GM23248 (cell line): ENCODE measurements around the gene HOXB6. TPM values are rescaled to one million over a fixed set of nuclear protein-coding genes. Genes with fewer than 3 reads are reported as not detected.

Experiments used
- DNase-seq: peaks from one replicate; pipeline ENCODE4 v3.0.0-alpha.2; 2015
- H2AFZ ChIP-seq: fragments of 200-600 bp; sonication (generic); 2 replicates; pipeline ENCODE4 v1.6.1; 2016; ENCODE audit warnings: antibody characterized with exemption
- H3F3A ChIP-seq: fragments of 200-600 bp; sonication (generic); 2 replicates; pipeline ENCODE4 v1.6.1; 2016; ENCODE audit warnings: mild to moderate bottlenecking, antibody characterized with exemption, mixed run types; ENCODE audit not compliant: insufficient read depth
- H3K27ac ChIP-seq: fragments of 200-600 bp; sonication (generic); 2 replicates; pipeline ENCODE4 v1.5.1; 2016; ENCODE audit warnings: mild to moderate bottlenecking
- H3K27me3 ChIP-seq: fragments of 200-600 bp; sonication (generic); replicated peaks from 2 replicates; pipeline ENCODE4 v1.6.1; 2016; ENCODE audit warnings: mild to moderate bottlenecking; ENCODE audit not compliant: insufficient read depth
- H3K36me3 ChIP-seq: fragments of 200-600 bp; sonication (generic); 2 replicates; pipeline ENCODE4 v1.6.1; 2016; ENCODE audit warnings: low read depth, mild to moderate bottlenecking
- H3K4me1 ChIP-seq: fragments of 200-600 bp; sonication (generic); 2 replicates; pipeline ENCODE4 v1.6.1; 2016; ENCODE audit warnings: mild to moderate bottlenecking; ENCODE audit not compliant: insufficient read depth
- H3K4me2 ChIP-seq: fragments of 200-600 bp; sonication (generic); one replicate; pipeline ENCODE4 v1.6.1; 2016; ENCODE audit warnings: mild to moderate bottlenecking; ENCODE audit not compliant: unreplicated experiment
- H3K4me3 ChIP-seq: fragments of 200-600 bp; sonication (generic); 2 replicates; pipeline ENCODE4 v1.5.1; 2016; ENCODE audit warnings: mild to moderate bottlenecking
- H3K79me2 ChIP-seq: fragments of 200-600 bp; sonication (generic); 2 replicates; pipeline ENCODE4 v1.6.1; 2016; ENCODE audit warnings: mild to moderate bottlenecking; ENCODE audit not compliant: insufficient read depth
- H3K9ac ChIP-seq: fragments of 200-600 bp; sonication (generic); 2 replicates; pipeline ENCODE4 v1.6.1; 2016; ENCODE audit warnings: mild to moderate bottlenecking
- H3K9me2 ChIP-seq: fragments of 200-600 bp; sonication (generic); 2 replicates; pipeline ENCODE4 v1.6.1; 2016; ENCODE audit warnings: mixed run types, mild to moderate bottlenecking, moderate library complexity; ENCODE audit not compliant: insufficient read depth
- H3K9me3 ChIP-seq: fragments of 200-600 bp; sonication (generic); one replicate; pipeline ENCODE4 v1.6.1; 2017; ENCODE audit warnings: low read depth
- H4K20me1 ChIP-seq: fragments of 200-600 bp; sonication (generic); 2 replicates; pipeline ENCODE4 v1.6.0; 2016; ENCODE audit not compliant: insufficient read depth
- EZH2 ChIP-seq: fragments of 200-600 bp; sonication (generic); IDR thresholded peaks from 2 replicates; pipeline ENCODE4 v1.6.1; 2018; ENCODE audit warnings: antibody characterized with exemption, mild to moderate bottlenecking; ENCODE audit not compliant: insufficient read depth, poor library complexity, severe bottlenecking
- EZH2phosphoT487 ChIP-seq: fragments of 200-600 bp; sonication (generic); IDR thresholded peaks from 2 replicates; pipeline ENCODE4 v1.6.1; 2018; ENCODE audit warnings: antibody characterized with exemption, moderate library complexity, mild to moderate bottlenecking, low read depth; ENCODE audit not compliant: insufficient read depth
- WGBS, 2 experiments: methylation state at CpG; one replicate each; pipeline ENCODE4 v1.1.6; 2015 to 2017; ENCODE audit warnings: low lambda C conversion rate in 2 of 2, low coverage in 1 of 2; ENCODE audit errors: missing lambda C conversion rate in 2 of 2; 5-methylcytosine and 5-hydroxymethylcytosine counted together
- in situ Hi-C: fragments of 300-500 bp; cut with MboI; formaldehyde crosslinking; loops from 2 replicates; pipeline ENCODE4 v1.15.0; 2020
- polyA plus RNA-seq: library from polyadenylated mRNA; unstranded; fragments of >200 nt; fragmentation: Nextera tagmentation; extraction: Ambion mirVana; gene quantifications from 2 replicates; pipeline ENCODE4 v1.2.1, GENCODE V29; 2016
- total RNA-seq: library from RNA; depleted of rRNA; stranded (reverse); fragments of >200 nt; shearing (Covaris generic); gene quantifications from 2 replicates; pipeline ENCODE4 v1.2.3, GENCODE V29; 2014

HOXB6 gene
- total and polyA plus RNA-seq, 2 experiments from 2014 or later, result 6.2 to 7.5 TPM

- Histone ChIP-seq H4K20me1 (no peaks in the 10 kb centered on the region), H3K79me2 (no peaks in the 10 kb centered on the region), H3K9me3 (no peaks in the 10 kb centered on the region), H2AFZ (no peak overlapping the region), H3F3A (peaks cover 3% of the 10 kb centered on the region; the same call in 1 of the 2 replicates), H3K9ac (no peak overlapping the region), H3K4me3 (no peak overlapping the region), H3K27me3 (peaks cover 97% of the 10 kb centered on the region), H3K9me2 (no peaks in the 10 kb centered on the region), H3K27ac (no peak overlapping the region), H3K36me3 (no peaks in the 10 kb centered on the region), H3K4me2 (no peak overlapping the region), H3K4me1 (no peaks in the 10 kb centered on the region)
- 22 to 30% methylated on average over 7 of the region's 7 CpGs for WGBS, 2 experiments
- in situ Hi-C loops, result no loop called here
- DNase-seq, result no peak
- TF ChIP-seq EZH2, result peak; percentile 67
- peak; percentile 51; the same call in 1 of the 2 replicates for TF ChIP-seq EZH2phosphoT487
Measured at GRCh38 chr17:48631693-48632578, 27.1 kb upstream of the HOXB6 start.

- no peaks in the 10 kb centered on the region for H3K79me2 ChIP-seq
- no peak for DNase-seq
- H4K20me1 ChIP-seq, result no peaks in the 10 kb centered on the region
- WGBS, 2 experiments, result 16 to 17% methylated on average over 15 of the region's 15 CpGs
- TF ChIP-seq EZH2, result no peak
- TF ChIP-seq EZH2phosphoT487, result no peak
- no peaks in the 10 kb centered on the region for H3K4me1 ChIP-seq
- no peak overlapping the region for H3K4me3 ChIP-seq
- no peaks in the 10 kb centered on the region for H3K9me3 ChIP-seq
- H3K9ac ChIP-seq, result no peak overlapping the region
- no peak overlapping the region for H3K27ac ChIP-seq
- no peaks in the 10 kb centered on the region for H3F3A ChIP-seq
- no peaks in the 10 kb centered on the region for H3K9me2 ChIP-seq
- in situ Hi-C loops, result no loop called here
- no peak overlapping the region for H3K4me2 ChIP-seq
- H3K27me3 ChIP-seq, result peaks cover 98% of the 10 kb centered on the region
- no peak overlapping the region for H2AFZ ChIP-seq
- no peaks in the 10 kb centered on the region for H3K36me3 ChIP-seq
Measured at GRCh38 chr17:48630925-48631692, 26.3 kb upstream of the HOXB6 start.

- no peaks in the 10 kb centered on the region for H3K9me3 ChIP-seq
- no peak overlapping the region for H3K27ac ChIP-seq
- no peak for DNase-seq
- 11 to 14% methylated on average over 15 of the region's 15 CpGs for WGBS, 2 experiments
- H3K79me2 ChIP-seq, result no peaks in the 10 kb centered on the region
- H3K9ac ChIP-seq, result no peak overlapping the region
- no peaks in the 10 kb centered on the region for H3K4me1 ChIP-seq
- peak; percentile 70 for TF ChIP-seq EZH2
- no peak for TF ChIP-seq EZH2phosphoT487
- H2AFZ ChIP-seq, result no peak overlapping the region
- H3K36me3 ChIP-seq, result no peaks in the 10 kb centered on the region
- H3K9me2 ChIP-seq, result no peaks in the 10 kb centered on the region
- in situ Hi-C loops, result no loop called here
- H3F3A ChIP-seq, result no peaks in the 10 kb centered on the region
- no peaks in the 10 kb centered on the region for H4K20me1 ChIP-seq
- H3K27me3 ChIP-seq, result peaks cover 98% of the 10 kb centered on the region
- H3K4me3 ChIP-seq, result no peak overlapping the region
- H3K4me2 ChIP-seq, result no peak overlapping the region
Measured at GRCh38 chr17:48630009-48630924, 25.5 kb upstream of the HOXB6 start.

GRCh38 chr17:48629411-48629759 is 24.6 kb upstream of the HOXB6 start:
- in situ Hi-C loops, result no loop called here
- Histone ChIP-seq H2AFZ (no peak overlapping the region), H3F3A (no peaks in the 10 kb centered on the region), H3K9me2 (no peaks in the 10 kb centered on the region), H3K9me3 (no peaks in the 10 kb centered on the region), H3K27ac (no peak overlapping the region), H3K27me3 (peaks cover 98% of the 10 kb centered on the region), H3K9ac (no peak overlapping the region), H3K36me3 (no peaks in the 10 kb centered on the region), H3K4me3 (no peak overlapping the region), H4K20me1 (no peaks in the 10 kb centered on the region), H3K4me1 (no peaks in the 10 kb centered on the region), H3K4me2 (no peak overlapping the region), H3K79me2 (no peaks in the 10 kb centered on the region)
- no peak for DNase-seq
- TF ChIP-seq EZH2phosphoT487 (no peak), EZH2 (no peak)
- 19 to 22% methylated on average over 5 of the region's 5 CpGs for WGBS, 2 experiments
